SK-N-MC (cell line): ENCODE measurements around the gene ST6GALNAC3.

Experiments used
- EZH2 ChIP-seq: fragments of 200-600 bp; sonication (generic); IDR thresholded peaks from one replicate; pipeline ENCODE4 v1.6.1; 2017; ENCODE audit warnings: antibody characterized with exemption
- FOXP2 ChIP-seq: optimal IDR thresholded peaks from 2 replicates; pipeline ENCODE3; 2011; ENCODE audit warnings: mild to moderate bottlenecking, moderate library complexity; ENCODE audit not compliant: insufficient read depth; ENCODE audit errors: extremely low read length, control extremely low read depth
- POLR2AphosphoS5 ChIP-seq: IDR thresholded peaks from 2 replicates; pipeline ENCODE4 v1.6.1; 2012; ENCODE audit warnings: mild to moderate bottlenecking, low read depth, low read length, borderline replicate concordance

DNA sequence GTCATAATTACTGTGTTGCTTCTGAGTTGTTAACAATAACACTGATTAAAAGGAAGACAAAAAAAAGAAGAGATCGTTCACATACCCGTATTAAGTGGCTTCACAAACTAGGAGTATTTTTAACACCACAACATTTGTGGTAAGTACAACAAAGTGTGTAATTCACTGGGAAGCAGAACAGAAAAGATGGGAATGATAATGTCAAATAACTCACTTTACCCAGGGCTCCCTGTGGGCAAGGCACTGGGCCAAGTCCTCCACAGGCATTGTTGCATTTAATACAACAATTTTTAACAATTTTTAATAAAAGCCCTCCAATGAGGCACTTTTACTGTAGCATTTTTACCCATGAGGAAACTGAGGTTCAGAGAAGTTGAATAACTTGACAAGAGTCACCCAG lies 407.7 kb downstream of the ST6GALNAC3 start:
- TF ChIP-seq EZH2 (no peak), POLR2AphosphoS5 (no peak), FOXP2 (no peak)
